NCI-H146 (cell line): ENCODE results near the gene HGS.

Source experiments
- DNase-seq: peaks from one replicate; lab custom pipeline; 2025; lab: John Stamatoyannopoulos, UW

HGS gene

DNA sequence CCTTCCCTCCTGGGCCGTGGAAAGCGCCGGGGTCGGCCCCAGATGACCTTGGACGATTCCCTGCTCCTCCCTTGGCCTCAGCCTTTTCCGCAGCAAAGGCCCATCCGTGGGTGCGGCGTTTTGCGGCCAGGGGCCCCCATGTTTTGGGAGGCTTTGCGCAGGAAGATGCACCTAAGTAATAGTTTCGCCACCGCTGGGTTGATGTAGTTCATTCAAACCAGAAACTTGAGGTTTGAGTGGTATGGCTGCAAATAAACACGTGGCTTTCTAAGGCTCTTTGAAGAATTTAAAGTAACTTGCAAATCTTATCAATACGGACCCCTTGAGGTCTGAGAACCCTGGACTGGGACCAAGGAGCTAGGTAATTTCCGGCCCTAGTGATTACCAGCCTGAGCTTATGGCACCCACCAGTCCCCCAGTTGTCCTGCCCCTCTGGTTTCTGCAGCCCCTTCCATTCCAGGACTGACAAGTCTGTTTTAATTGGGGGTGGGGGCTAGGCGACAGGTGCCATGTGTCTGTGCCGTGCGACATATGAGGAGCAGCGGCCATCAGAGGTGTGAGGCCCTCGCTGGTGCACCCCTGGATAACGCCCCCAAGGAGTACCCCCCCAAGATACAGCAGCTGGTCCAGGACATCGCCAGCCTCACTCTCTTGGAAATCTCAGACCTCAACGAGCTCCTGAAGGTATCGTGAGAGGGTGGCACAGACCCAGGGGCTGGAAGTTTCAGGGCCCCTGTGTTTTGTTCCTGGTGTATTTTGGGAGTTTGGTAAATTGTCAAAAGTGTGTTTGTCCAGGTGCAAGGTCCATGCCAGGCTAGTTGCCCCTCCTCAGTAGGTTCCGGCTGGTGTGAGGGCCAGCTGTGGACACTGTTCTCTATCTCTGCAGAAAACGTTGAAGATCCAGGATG, 20.2 kb downstream of the HGS start:
- no peak for DNase-seq

DNA sequence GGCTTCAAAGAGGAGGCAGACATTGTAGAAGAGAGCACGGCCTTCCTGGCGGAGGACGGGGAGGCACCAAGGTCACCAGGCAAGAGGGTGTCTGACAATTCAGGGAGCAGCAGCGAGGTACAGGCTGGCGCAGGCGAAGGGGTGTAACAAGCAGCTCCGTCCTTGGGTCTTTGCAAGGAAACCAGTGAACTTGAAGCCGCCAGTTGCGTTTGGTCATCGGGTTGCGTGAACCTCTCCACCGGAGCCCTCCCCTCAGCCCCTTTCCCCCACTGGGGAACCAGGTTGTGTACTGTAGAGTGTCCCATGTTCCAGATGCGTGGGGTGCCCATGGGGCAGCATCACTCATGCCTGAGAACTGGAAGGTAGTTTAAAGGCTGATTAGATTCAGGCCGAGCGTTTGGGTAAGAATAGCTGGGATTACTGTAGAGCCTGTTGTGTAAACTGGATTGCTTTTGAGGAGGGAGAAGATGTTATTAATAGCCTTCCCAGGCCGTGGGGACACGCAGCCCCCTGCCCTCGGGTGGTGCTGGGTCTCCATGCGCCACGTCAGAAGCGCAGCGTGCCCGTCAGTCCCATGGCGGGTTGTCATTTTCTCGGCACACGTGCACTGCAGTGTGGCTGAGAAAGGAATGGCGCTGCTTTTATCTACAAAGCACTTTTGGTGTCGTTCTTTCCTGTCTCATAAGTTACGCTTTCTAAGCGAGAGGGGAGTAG, 21.9 kb downstream of the HGS start:
- no peak for DNase-seq

DNA sequence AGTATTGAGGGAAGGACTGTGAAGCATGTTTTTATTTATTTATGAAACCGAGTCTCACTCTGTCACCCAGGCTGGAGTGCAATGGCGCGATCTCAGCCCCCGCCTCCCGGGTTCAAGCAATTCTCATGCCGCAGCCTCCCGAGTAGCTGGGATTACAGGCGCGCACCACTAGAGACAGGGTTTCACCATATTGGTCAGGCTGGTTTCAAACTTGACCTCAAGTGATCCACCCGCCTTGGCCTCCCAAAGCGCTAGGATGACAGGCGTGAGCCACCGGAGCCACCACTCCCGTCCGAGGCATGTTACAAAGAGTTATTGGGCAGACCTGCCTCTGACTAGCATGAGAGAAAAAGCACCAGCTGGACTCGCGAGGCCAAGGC, 22.4 kb downstream of the HGS start:
- no peak for DNase-seq

DNA sequence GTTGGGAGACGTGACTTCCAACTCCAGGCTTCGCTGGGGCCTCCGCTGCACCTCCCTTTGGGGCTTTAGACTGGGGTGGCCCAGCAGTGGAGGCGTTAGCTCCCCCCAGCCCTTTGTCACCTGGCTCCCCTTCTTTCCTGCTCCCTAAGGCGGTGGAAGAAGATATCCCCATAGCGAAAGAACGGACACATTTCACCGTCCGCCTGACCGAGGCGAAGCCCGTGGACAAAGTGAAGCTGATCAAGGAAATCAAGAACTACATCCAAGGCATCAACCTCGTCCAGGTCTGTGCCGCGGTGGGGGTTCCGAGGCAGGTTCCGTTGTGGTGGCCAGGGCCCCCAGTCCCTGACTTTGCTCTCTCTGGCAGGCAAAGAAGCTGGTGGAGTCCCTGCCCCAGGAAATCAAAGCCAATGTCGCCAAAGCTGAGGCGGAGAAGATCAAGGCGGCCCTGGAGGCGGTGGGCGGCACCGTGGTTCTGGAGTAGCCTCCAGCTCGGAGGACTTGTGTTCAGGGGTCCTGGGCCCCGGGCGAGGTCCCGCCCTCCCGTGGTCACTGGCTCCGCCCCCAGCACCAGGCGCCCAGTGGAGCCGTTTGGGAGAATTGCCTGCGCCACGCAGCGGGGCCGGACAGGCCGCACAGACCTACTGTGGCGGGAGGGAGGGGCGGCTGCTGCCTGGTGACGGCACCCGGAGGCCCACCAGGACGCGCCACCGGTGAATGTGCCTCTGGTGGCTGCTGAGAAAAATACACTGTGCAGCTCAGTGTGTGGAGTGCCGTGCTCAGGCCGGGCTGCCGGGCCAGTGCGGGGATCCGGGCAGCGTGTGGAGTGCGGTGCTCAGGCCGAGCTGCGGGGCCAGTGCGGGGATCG, 23.2 kb downstream of the HGS start:
- DNase-seq, result no peak

DNA sequence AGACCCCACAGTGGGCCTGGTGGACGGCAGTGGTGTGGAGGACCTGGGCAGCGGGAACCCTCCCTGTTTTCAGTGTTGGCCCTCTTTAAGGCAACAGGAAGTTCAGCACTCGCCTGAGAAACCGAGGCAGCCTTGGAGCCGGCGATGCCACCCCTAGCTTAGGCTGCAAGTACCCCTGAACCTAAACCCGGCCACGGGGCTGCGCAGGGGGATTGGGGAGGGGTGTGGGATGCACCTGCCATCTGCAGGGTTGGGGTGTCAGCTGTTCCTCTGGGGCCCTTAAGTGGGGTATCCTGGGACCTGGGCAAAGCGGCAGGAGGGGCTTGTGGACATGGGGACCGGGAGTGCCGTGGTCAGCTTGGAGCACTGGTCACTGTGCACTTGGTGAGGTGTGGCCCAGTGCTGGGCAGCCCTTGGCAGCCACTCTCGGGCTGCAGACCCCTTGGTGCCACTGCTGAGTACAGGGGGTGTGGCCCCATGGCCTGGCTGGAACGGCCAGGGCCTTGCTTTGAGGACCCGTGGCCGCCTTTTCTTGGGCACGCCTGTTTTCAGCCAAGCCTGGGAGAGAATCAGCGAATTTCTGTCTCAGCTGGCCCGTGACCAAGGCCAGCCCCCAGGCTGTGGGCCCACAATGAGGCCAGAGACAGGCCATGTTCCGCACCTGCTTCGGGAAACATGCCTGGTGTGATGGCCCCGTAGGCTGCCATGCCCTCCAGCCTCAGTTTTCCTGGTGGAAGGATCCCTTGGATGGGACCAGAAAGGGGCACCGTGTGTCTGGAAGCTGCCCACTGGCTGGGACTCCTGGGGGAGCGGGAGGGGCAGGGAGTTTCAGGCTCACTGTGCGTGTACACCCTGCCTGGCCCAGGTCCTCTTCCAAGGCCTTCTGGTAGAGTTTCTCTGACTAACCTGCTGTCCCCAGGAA, 24.2 kb downstream of the HGS start:
- no peak for DNase-seq

DNA sequence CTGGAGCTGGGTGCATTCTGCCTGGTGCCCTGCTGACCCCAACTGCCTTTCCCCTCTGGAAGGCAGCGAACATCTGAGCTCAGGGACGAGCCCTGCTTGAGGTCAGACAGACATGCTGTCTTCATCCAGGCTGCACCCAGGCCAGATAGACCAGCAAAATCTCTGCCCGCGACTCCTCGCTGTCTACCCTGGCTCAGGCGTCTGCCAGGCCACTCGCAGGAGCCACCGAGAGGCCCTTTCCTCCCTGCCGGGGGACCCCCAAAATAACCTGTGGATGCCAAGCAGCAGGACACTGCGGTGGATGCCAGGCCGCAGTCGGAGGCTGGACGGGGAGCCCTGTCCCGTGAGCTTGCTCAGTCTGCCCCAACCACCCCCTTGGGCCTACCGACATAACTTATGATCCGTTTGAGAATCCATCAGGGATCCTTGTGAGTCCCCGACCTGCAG, 25.0 kb downstream of the HGS start:
- DNase-seq, result no peak

DNA sequence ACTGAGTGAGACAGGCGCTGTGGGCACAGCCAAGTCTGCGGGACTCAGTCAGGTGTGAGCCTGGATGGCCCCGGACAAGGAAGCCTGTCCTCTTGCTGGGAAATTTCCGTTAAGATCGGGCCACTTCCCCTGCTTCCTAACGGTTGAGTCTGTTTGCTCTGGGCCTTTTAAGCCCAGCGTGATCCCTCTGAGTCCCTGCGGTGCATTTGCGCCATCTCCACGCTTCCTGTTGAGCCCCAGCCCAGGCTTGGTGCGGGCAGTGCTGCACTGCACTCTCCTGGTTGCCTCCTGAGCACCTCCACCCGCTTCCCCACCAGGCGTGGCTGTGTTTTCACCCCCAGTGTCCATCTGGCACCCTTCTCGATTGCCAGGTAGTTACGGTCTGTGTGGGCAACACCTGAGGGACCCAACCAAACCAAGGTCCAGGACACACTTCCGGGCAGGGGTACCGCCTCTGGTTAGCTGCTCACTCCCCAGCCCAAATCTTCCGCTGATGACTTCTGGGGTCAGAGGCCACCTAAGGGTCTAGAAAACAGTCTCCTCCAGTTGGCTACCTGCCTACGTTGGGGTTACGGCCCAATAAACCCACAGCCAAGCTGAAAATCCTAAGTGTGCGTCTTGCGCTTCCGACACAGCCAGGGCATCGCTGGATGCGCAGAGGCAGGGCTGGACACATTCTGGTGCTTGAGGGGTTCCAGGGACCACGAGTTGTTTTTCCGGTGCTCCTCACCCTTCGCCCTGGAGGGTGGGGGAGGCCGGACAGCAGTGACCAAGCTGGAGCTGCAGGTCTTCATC, 26.9 kb downstream of the HGS start:
- peak; percentile 79 for DNase-seq

DNA sequence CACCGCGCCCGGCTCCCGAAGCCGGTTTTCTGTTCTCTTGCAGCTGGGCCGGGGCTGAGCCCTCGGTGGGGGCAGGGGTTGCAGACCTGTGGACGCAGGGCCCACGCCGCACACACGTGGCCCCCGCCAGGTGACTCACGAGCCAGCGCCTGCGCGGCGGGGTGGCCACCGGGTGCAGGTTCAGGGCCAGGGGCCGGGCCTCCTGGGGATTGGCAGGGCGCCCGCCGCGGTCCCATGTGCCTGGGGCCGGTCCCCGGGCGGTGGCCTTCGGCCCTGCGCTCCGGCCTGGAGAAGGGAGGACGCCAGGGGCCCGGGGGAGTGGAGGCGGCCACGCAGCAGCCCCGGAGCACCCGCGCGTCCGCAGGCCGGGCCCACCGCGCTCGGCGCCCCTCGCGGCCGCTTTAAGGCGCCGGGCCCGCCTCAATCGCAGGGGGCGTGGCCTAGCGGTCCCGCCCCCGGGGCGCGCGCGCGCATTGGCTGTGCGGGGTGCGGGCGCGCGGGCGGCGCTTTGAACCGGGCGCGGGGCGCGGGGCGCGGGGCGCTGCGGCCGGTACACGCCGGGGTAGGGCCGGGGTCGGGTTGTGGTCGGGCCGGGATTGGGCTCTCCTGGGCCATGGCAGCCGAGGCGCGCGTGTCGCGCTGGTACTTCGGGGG, 28.1 kb downstream of the HGS start, which contains the start of gene SLC25A10:
TSS of gene SLC25A10 (plus strand) at position 471 of the 654 bp plus-strand sequence. CDS start at position 614, 143 bp downstream.
- DNase-seq, result peak; percentile 89

DNA sequence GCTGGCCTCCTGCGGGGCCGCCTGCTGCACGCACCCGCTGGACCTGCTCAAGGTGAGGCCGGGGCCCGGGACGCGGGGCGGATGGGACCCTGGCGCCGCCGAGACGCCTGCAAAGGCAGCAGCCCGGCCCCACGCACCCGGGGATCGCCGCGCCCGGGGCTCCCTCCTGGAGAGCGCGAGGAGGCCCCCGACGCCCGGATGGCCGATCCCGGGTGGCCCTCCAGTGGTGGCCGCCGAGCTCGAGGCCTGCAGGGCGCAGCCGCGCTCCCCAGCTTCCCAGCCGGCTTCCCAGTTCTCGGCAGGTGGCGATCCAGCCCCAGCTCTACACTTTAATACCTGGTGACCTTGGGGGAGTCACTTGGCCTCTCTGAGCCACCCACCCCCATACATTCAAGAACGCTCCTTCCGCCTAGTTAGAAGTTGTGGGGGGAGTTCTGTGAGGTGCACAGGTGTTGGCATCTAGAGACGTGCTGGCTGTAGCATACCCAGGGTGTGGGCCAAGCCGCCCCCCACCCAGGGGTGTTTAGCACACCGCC, 28.7 kb downstream of the HGS start:
- DNase-seq, result peak; percentile 48

DNA sequence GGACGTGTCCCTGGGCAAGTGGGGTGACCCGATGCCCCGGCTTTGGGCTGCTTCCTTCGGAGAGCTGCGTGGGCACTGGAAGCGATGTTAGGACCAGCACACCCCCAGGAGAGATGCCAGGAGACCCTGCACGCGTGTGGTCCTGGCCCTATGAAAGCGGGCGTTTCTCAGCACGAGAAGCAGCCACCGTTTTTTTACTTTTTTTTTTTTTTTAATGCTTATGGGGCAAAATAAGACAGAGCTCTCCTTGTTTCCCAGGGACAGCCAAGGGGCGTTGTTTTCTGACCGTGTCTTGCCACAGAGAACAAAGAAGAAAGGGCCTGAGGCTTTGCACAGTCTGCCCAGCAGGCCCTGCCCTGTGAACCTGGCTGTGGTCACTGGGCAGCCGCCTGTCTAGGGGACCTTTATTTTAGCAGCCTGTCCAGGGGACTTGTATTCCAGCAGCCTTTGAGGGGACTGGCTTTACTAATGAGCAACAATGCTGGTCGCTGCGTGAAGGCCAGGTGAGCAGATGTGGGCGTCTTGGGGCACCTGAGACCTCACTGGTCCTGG, 29.3 kb downstream of the HGS start:
- peak; percentile 49 for DNase-seq

DNA sequence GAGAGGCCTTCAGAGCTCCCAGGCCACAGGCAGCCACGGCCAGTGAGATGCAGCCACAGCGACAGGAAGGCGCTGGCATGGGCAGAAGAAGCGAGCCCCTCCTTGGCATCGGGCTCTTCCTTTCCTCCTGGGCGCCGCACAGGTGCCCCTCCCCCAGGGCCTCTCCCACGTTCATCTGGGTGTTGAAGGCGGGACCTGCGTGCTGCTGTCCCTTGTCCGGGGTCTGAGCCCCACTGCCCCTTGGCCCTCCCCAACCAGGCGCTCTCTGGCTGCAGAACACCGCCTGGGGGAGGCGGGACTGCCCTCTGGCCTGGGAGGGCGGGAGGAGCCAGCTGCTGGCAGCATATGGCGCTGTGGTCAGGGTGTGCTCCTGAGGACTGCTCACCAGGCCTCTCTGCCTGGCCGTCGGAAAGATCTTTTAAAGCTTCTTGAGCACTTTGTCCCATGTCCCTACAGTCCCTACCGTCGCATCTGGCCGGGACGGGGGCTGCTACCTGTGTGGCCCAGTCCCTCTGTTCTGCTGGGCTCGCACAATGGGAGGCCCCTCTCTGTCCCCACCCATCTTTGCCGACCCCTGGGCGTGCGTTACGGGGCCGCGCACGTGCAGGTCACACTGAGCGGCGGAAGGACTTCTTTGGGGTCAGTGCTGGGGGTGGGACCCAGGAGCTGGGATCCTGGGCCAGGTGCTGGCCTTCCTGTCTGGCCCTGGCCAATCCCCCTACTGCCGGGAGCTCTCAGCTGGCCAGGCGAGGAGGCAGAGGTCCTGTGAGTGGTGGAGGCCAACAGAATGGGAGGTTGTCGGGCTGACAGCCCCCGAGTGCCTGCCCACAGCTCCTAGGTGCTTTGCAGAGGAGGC, 30.0 kb downstream of the HGS start:
- peak; percentile 35 for DNase-seq

DNA sequence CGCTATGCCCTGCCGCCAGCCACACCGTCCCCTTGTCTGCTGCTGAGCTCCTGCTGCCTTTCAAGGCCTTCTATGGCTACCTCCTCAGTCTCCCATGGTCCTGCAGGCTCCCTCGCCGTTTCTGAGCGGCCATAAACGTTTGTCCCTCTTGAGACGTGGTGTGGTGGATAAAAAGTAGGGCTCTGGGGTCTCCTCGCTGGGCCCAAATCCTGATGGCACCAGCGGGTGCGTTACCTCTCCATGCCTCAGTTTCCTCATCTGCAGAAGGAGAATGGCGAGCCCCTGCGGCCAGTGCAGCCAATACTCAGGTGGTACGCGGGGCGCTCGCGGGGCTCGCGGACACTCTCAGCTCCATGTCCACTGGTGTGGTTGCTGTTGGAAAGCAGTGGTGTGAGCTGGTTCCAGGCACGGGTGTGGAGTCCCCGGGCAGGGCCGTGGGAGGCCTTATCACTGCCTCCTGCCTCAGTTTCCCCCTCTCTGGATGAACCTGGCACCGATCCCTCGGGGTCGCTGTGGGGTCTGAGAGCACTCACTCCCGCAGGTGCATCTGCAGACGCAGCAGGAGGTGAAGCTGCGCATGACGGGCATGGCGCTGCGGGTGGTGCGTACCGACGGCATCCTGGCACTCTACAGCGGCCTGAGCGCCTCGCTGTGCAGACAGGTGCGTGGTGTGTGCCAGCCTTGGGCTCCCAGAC, 30.7 kb downstream of the HGS start:
- DNase-seq, result no peak

DNA sequence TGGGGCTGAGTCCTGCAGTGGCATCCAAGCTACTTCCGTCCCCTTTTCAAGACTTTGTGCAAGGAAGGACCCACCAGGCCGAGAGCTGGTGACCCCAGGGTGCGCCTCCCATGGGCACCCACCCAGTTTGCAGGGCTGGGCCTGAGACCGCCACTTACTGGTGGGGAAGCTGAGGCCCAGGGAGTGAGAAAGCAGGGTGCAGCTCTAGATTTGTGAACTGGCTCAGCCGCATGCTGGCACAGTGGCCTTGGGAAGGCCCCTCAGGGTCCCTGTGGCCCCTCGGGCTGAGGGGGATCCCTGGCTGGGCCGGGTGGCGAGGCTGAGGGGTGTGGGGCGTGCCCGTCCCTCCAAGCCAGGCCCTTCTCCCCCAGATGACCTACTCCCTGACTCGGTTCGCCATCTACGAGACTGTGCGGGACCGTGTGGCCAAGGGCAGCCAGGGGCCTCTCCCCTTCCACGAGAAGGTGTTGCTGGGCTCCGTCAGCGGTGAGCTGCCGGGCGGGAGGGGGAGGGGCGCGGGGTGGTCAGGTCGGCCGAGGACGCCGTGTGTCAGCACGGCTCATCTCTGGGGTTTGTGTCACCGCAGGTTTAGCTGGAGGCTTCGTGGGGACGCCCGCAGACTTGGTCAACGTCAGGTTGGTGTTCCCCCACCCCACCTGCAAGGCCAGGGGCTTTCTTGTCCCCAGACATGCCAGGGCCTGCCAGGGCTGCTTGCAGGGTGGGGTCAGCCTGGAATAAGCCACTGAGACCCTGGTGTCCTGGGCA, 31.5 kb downstream of the HGS start:
- no peak for DNase-seq

DNA sequence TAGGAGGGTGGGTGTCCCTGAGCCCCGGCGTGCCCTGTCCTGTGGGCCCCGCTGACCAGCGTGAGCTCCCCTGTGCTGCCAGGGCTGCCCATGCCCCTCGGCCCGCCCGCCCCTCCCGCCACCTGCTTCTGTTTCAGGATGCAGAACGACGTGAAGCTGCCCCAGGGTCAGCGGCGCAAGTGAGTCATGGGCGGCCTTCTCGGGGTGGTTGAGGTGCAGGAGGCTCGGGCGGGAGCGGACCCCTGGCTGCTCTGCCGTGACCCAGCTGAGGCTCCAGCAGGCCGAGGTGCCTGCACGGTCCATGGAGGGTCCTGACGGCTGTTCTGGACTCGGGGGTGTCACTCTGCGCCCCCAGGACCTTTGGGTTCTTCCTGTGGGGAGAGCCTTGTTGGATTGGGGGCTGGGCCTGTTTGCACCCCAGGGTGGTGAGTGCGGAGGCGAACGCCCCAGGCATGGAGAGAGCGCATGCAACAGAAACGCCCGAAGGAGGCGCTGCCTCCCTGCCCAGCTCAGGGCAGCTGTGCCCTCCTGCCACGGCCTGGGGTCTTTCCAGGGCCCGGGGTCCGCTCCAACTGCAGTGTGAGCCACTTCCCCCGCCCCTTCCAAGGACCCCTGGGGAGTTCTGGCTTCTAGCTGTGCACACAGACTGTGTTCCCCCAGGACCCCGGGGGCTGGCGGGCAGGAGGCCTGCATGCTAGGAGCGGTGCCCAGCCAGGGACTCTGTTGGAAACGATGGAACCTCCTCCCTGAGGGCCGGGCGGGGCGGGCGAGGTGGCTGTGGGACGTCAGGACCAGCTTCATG, 32.3 kb downstream of the HGS start:
- DNase-seq, result no peak

DNA sequence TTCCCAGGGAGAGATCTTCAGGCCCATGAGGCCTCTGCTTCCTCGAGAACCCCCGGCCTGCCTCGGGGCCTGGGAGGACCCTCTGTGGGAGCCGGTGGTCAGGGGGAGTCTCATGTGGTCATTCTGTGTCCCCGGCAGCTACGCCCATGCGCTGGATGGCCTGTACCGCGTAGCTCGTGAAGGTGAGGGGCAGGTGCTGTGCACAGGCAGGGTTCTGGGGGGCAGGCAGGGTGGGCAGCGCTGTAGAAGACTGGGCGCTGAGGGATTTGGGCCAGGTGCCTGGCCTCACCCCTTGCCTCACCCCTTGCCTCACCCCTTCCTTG, 32.8 kb downstream of the HGS start:
- no peak for DNase-seq
